ENCODE data around the gene MEDAG.

The MEDAG gene

DNA sequence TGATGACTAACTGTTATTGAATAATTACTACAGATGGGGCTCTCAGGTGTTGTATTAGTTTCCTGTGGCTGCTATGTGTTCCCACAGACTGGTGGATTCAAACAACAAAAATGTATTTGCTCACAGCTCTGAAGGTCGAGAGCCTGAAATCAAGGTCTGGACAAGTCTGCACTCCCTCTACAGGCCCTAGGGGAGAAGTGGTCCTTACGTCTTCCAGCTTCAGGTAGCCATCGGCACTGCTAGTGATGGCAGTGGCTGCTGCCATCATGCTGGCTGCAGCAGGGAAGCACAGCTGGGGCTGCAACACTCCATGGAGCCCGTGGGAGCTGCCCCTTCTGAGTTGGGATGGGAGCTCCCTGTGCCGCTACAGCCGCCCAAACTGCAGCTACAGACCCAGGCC, 28.3 kb downstream of the MEDAG start:
- no peaks in the 10 kb centered on the region for H3K9me3 ChIP-seq (ENCODE audit: insufficient read depth, low read depth, low read length)
- peaks cover 37% of the 10 kb centered on the region for H3K27me3 ChIP-seq (ENCODE audit: insufficient read depth, low read length, poor library complexity, severe bottlenecking)
- no peaks in the 10 kb centered on the region for H3K9me2 ChIP-seq (replicated peaks; ENCODE audit: low read depth, low read length)
- no peak for TF ChIP-seq EZH2phosphoT487 (IDR thresholded peaks at IDR 0.05; ENCODE audit: borderline replicate concordance)
- TF ChIP-seq, protein P1, sequence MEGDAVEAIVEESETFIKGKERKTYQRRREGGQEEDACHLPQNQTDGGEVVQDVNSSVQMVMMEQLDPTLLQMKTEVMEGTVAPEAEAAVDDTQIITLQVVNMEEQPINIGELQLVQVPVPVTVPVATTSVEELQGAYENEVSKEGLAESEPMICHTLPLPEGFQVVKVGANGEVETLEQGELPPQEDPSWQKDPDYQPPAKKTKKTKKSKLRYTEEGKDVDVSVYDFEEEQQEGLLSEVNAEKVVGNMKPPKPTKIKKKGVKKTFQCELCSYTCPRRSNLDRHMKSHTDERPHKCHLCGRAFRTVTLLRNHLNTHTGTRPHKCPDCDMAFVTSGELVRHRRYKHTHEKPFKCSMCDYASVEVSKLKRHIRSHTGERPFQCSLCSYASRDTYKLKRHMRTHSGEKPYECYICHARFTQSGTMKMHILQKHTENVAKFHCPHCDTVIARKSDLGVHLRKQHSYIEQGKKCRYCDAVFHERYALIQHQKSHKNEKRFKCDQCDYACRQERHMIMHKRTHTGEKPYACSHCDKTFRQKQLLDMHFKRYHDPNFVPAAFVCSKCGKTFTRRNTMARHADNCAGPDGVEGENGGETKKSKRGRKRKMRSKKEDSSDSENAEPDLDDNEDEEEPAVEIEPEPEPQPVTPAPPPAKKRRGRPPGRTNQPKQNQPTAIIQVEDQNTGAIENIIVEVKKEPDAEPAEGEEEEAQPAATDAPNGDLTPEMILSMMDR (conservative IDR thresholded peaks at IDR 0.05; ENCODE audit: low read length) = peak; percentile 33; the same call in 1 of the 2 replicates
- H2AFZ ChIP-seq (ENCODE audit: low read length) = no peak overlapping the region
- no peaks in the 10 kb centered on the region for H4K20me1 ChIP-seq (ENCODE audit: insufficient read depth, low read length, poor library complexity, severe bottlenecking)
- no peak overlapping the region for H3K9ac ChIP-seq (ENCODE audit: low read depth, low read length, poor library complexity, severe bottlenecking)
- no peak overlapping the region for H3K4me2 ChIP-seq (ENCODE audit: low read depth, low read length, poor library complexity, severe bottlenecking)
- H3K79me2 ChIP-seq (ENCODE audit: insufficient read depth, low read length) = no peaks in the 10 kb centered on the region
- H3K4me3 ChIP-seq (ENCODE audit: low read length, poor library complexity, severe bottlenecking) = no peak overlapping the region
- H3F3A ChIP-seq (ENCODE audit: low read depth) = no peaks in the 10 kb centered on the region
- no peaks in the 10 kb centered on the region for H3K36me3 ChIP-seq (ENCODE audit: insufficient read depth, low read length)
- no peaks in the 10 kb centered on the region for H3K4me1 ChIP-seq (ENCODE audit: insufficient read depth, low read length, poor library complexity, severe bottlenecking)

- H3K9me2 ChIP-seq (replicated peaks; ENCODE audit: low read depth, low read length) = no peaks in the 10 kb centered on the region
- no peak overlapping the region for H3K9ac ChIP-seq (ENCODE audit: low read depth, low read length, poor library complexity, severe bottlenecking)
- no peaks in the 10 kb centered on the region for H4K20me1 ChIP-seq (ENCODE audit: insufficient read depth, low read length, poor library complexity, severe bottlenecking)
- no peaks in the 10 kb centered on the region for H3K79me2 ChIP-seq (ENCODE audit: insufficient read depth, low read length)
- H3K9me3 ChIP-seq (ENCODE audit: insufficient read depth, low read depth, low read length) = no peaks in the 10 kb centered on the region
- H3K4me2 ChIP-seq (ENCODE audit: low read depth, low read length, poor library complexity, severe bottlenecking) = no peak overlapping the region
- no peaks in the 10 kb centered on the region for H3K36me3 ChIP-seq (ENCODE audit: insufficient read depth, low read length)
- H2AFZ ChIP-seq (ENCODE audit: low read length) = no peak overlapping the region
- H3K4me3 ChIP-seq (ENCODE audit: low read length, poor library complexity, severe bottlenecking) = no peak overlapping the region
- no peaks in the 10 kb centered on the region for H3F3A ChIP-seq (ENCODE audit: low read depth)
- no peaks in the 10 kb centered on the region for H3K4me1 ChIP-seq (ENCODE audit: insufficient read depth, low read length, poor library complexity, severe bottlenecking)
- TF ChIP-seq EZH2phosphoT487 (IDR thresholded peaks at IDR 0.05; ENCODE audit: borderline replicate concordance) = no peak
- TF ChIP-seq, protein P1 (conservative IDR thresholded peaks at IDR 0.05; ENCODE audit: low read length) = no peak
- H3K27me3 ChIP-seq (ENCODE audit: insufficient read depth, low read length, poor library complexity, severe bottlenecking) = peaks cover 33% of the 10 kb centered on the region
These were observed 28.7 kb downstream of the MEDAG start for GRCh38 chr13:30934803-30935202.

- Histone ChIP-seq H3K9me3 (ENCODE audit: insufficient read depth, low read depth, low read length) (no peaks in the 10 kb centered on the region), H3K4me3 (ENCODE audit: low read length, poor library complexity, severe bottlenecking) (no peak overlapping the region), H3K4me1 (ENCODE audit: insufficient read depth, low read length, poor library complexity, severe bottlenecking) (no peaks in the 10 kb centered on the region), H3K79me2 (ENCODE audit: insufficient read depth, low read length) (no peaks in the 10 kb centered on the region), H2AFZ (ENCODE audit: low read length) (no peak overlapping the region), H3K9me2 (replicated peaks; ENCODE audit: low read depth, low read length) (no peaks in the 10 kb centered on the region), H3K4me2 (ENCODE audit: low read depth, low read length, poor library complexity, severe bottlenecking) (no peak overlapping the region), H4K20me1 (ENCODE audit: insufficient read depth, low read length, poor library complexity, severe bottlenecking) (no peaks in the 10 kb centered on the region), H3F3A (ENCODE audit: low read depth) (no peaks in the 10 kb centered on the region), H3K36me3 (ENCODE audit: insufficient read depth, low read length) (no peaks in the 10 kb centered on the region), H3K27me3 (ENCODE audit: insufficient read depth, low read length, poor library complexity, severe bottlenecking) (peaks cover 17% of the 10 kb centered on the region), H3K9ac (ENCODE audit: low read depth, low read length, poor library complexity, severe bottlenecking) (no peak overlapping the region)
- no peak for TF ChIP-seq EZH2phosphoT487 (IDR thresholded peaks at IDR 0.05; ENCODE audit: borderline replicate concordance)
These were observed 30.9 kb downstream of the MEDAG start for GRCh38 chr13:30936971-30937370.

DNA sequence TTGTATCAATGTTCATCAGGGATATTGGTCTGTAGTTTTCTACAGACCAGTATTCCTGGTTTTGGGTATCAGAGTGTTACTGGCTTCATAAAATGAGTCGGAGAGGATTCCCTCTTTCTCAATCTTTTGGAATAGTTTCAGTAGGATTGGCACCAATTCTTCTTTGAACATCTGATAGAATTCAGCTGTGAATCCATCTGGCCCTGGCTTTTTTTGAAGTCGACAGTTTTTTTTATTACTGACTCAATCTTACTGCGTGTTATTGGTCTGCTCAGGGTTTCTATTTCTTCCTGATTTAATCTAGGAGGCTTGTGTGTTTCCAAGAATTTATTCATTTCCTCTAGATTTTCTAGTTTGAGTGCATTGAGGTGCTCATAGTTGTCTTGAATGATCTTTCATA, 37.8 kb downstream of the MEDAG start:
- Histone ChIP-seq H3K36me3 (ENCODE audit: insufficient read depth, low read length) (no peaks in the 10 kb centered on the region), H3K9me2 (replicated peaks; ENCODE audit: low read depth, low read length) (no peaks in the 10 kb centered on the region), H4K20me1 (ENCODE audit: insufficient read depth, low read length, poor library complexity, severe bottlenecking) (no peaks in the 10 kb centered on the region), H3K9ac (ENCODE audit: low read depth, low read length, poor library complexity, severe bottlenecking) (no peak overlapping the region), H2AFZ (ENCODE audit: low read length) (no peak overlapping the region), H3K4me1 (ENCODE audit: insufficient read depth, low read length, poor library complexity, severe bottlenecking) (no peaks in the 10 kb centered on the region), H3K27me3 (ENCODE audit: insufficient read depth, low read length, poor library complexity, severe bottlenecking) (no peaks in the 10 kb centered on the region), H3K79me2 (ENCODE audit: insufficient read depth, low read length) (no peaks in the 10 kb centered on the region), H3K4me2 (ENCODE audit: low read depth, low read length, poor library complexity, severe bottlenecking) (no peak overlapping the region), H3K4me3 (ENCODE audit: low read length, poor library complexity, severe bottlenecking) (no peak overlapping the region), H3K9me3 (ENCODE audit: insufficient read depth, low read depth, low read length) (no peaks in the 10 kb centered on the region), H3F3A (ENCODE audit: low read depth) (no peaks in the 10 kb centered on the region)
- TF ChIP-seq EZH2phosphoT487 (IDR thresholded peaks at IDR 0.05; ENCODE audit: borderline replicate concordance) = no peak
- TF ChIP-seq, protein P1 (conservative IDR thresholded peaks at IDR 0.05; ENCODE audit: low read length) = no peak
